B cell (primary cell): Measurements from ENCODE around the gene ILK. TPM values are rescaled to one million over a fixed set of nuclear protein-coding genes. Genes with fewer than 3 reads are reported as not detected.

Source experiments
- ATAC-seq: fragments of 200-7000 bp; cut with Tn5 transposase; one replicate; pipeline ENCODE4 v1.10.0; 2021; ENCODE audit warnings: low read depth, mild to moderate bottlenecking, moderate number of reproducible peaks, moderate library complexity
- CTCF ChIA-PET: fragments of 350-600 bp; sonication (Branson Sonifier 250); formaldehyde crosslinking; loops from one replicate; lab custom pipeline; 2021; ENCODE audit warnings: antibody characterized with exemption, inconsistent platforms; lab: Charles Lee
- POLR2A ChIA-PET: fragments of 350-600 bp; sonication (Branson Sonifier 250); formaldehyde crosslinking; loops from one replicate; lab custom pipeline; 2021; ENCODE audit warnings: antibody characterized with exemption; lab: Charles Lee
- DNase-seq: peaks from one replicate; pipeline ENCODE4 v3.0.0; 2013
- H2AFZ ChIP-seq: 2 replicates; pipeline ENCODE4 v1.6.1; 2012; ENCODE audit warnings: mild to moderate bottlenecking, low read depth, low read length; ENCODE audit not compliant: insufficient read depth, poor library complexity, severe bottlenecking
- H3K27ac ChIP-seq, 2 donors: 1 replicate in 1 of 2; 2 replicates in 1 of 2; pipeline ENCODE4 v1.5.1; 2012 to 2013; ENCODE audit warnings: low read length in 2 of 2, mild to moderate bottlenecking in 2 of 2, moderate library complexity in 1 of 2
- H3K27me3 ChIP-seq, 4 experiments: fragments of 200-600 bp in 1 of 4; sonication (generic) in 1 of 4; replicated peaks in 1 of 4; 1 replicate in 2 of 4; 2 replicates in 2 of 4; pipeline versions ENCODE4 v1.6.1 to v1.7.0; 2013 to 2016; ENCODE audit warnings: low read length in 3 of 4, mild to moderate bottlenecking in 2 of 4, mixed read lengths in 1 of 4, moderate library complexity in 1 of 4; ENCODE audit not compliant: insufficient read depth in 4 of 4, control insufficient read depth in 3 of 4; ENCODE audit errors: control extremely low read depth in 1 of 4
- H3K36me3 ChIP-seq, 2 experiments: replicated peaks in 1 of 2; 1 replicate in 1 of 2; 2 replicates in 1 of 2; pipeline versions ENCODE4 v1.6.1 to v1.7.1; 2013; ENCODE audit warnings: low read length in 1 of 2; ENCODE audit not compliant: insufficient read depth in 2 of 2, control insufficient read depth in 1 of 2; ENCODE audit errors: control extremely low read depth in 1 of 2, extremely low read depth in 1 of 2
- H3K4me1 ChIP-seq, 2 donors: fragments of 200-600 bp in 1 of 2; sonication (generic) in 1 of 2; 1 replicate in 1 of 2; 2 replicates in 1 of 2; pipeline versions ENCODE4 v1.5.1 to v1.6.1; 2013 to 2017; ENCODE audit warnings: low read length in 2 of 2; ENCODE audit not compliant: control insufficient read depth in 2 of 2, insufficient read depth in 2 of 2
- H3K4me2 ChIP-seq: replicated peaks from 2 replicates; pipeline ENCODE3; 2012; ENCODE audit warnings: mild to moderate bottlenecking, low read depth, low read length; ENCODE audit not compliant: poor library complexity, severe bottlenecking
- H3K4me3 ChIP-seq, 5 experiments: fragments of 200-600 bp in 1 of 5; sonication (generic) in 1 of 5; 1 replicate in 3 of 5; 2 replicates in 2 of 5; pipeline versions ENCODE4 v1.5.1 to v1.7.0; 2011 to 2016; ENCODE audit warnings: low read length in 4 of 5, mild to moderate bottlenecking in 4 of 5, low read depth in 2 of 5, control low read depth in 1 of 5, moderate library complexity in 1 of 5; ENCODE audit not compliant: insufficient read depth in 1 of 5; ENCODE audit errors: control extremely low read depth in 1 of 5, extremely low read depth in 1 of 5
- H3K79me2 ChIP-seq: fragments of 200-600 bp; sonication (generic); one replicate; pipeline ENCODE4 v1.6.0; 2016; ENCODE audit warnings: low read length; ENCODE audit not compliant: control insufficient read depth, insufficient read depth
- H3K9ac ChIP-seq: fragments of 200-600 bp; sonication (generic); 2 replicates; pipeline ENCODE4 v1.6.1; 2017; ENCODE audit warnings: mild to moderate bottlenecking, low read length, moderate library complexity
- H3K9me3 ChIP-seq, 3 donors: one replicate each; pipeline versions ENCODE4 v1.6.1 to v1.7.1; 2013; ENCODE audit warnings: low read length in 2 of 3; ENCODE audit not compliant: control insufficient read depth in 2 of 3, insufficient read depth in 1 of 3; ENCODE audit errors: control extremely low read depth in 1 of 3
- H4K20me1 ChIP-seq: 2 replicates; pipeline ENCODE4 v1.6.0; 2012; ENCODE audit warnings: mild to moderate bottlenecking, low read length; ENCODE audit not compliant: insufficient read depth, control insufficient read depth, poor library complexity, severe bottlenecking
- H3K27ac Mint-ChIP-seq: one replicate; pipeline ENCODE4 v1.8.0; 2021; ENCODE audit warnings: mixed read lengths
- H3K27me3 Mint-ChIP-seq: one replicate; pipeline ENCODE4 v1.8.0; 2021; ENCODE audit warnings: mixed read lengths
- H3K4me1 Mint-ChIP-seq: one replicate; pipeline ENCODE4 v1.8.0; 2021; ENCODE audit warnings: mixed read lengths
- H3K4me3 Mint-ChIP-seq: one replicate; pipeline ENCODE4 v1.8.0; 2021; ENCODE audit warnings: mixed read lengths
- H3K9me3 Mint-ChIP-seq: one replicate; pipeline ENCODE4 v1.8.0; 2022; ENCODE audit warnings: mixed read lengths; ENCODE audit not compliant: insufficient read depth
- CTCF ChIP-seq: fragments of 200-600 bp; IDR thresholded peaks from one replicate; pipeline ENCODE4 v1.8.0; 2022; ENCODE audit warnings: antibody characterized with exemption, mild to moderate bottlenecking
- EZH2 ChIP-seq: IDR thresholded peaks from 2 replicates; pipeline ENCODE4 v1.6.1; 2012; ENCODE audit warnings: borderline replicate concordance, low read depth, mild to moderate bottlenecking, moderate library complexity, low read length; ENCODE audit not compliant: insufficient read depth, poor library complexity, severe bottlenecking
- WGBS: methylation state at CpG from one replicate; pipeline ENCODE4 v1.1.5; 2013; ENCODE audit warnings: missing lambda C conversion rate; ENCODE audit not compliant: insufficient coverage; 5-methylcytosine and 5-hydroxymethylcytosine counted together
- intact Hi-C: fragments of 100-400 bp; cut with micrococcal nuclease; formaldehyde crosslinking; loops from one replicate; pipeline ENCODE4 v1.10.0; 2022
- polyA plus RNA-seq: library from polyadenylated mRNA; depleted of rRNA; stranded (reverse); fragments of >200 nt; gene quantifications from 2 replicates; pipeline ENCODE4 v1.2.3, GENCODE V29; 2012
- total RNA-seq, 2 donors: library from RNA; stranded (reverse); fragments of 120-200 nt in 1 of 2; gene quantifications; 1 replicate in 1 of 2; 2 replicates in 1 of 2; pipeline versions ENCODE4 v1.2.3 to v1.2.4, GENCODE V29; 2013 to 2022

ILK gene
- total and polyA plus RNA-seq, 2 donors (not counting 1 experiment from before 2014, with no cell fraction given), result 88.5 to 131 TPM

GRCh38 chr11:6640036-6640984 lies 36.7 kb downstream of the ILK start:
- Histone ChIP-seq H4K20me1 (no peaks in the 10 kb centered on the region), H3K4me3 (no peak overlapping the region), H3K36me3 (no peaks in the 10 kb centered on the region), H3K4me2 (no peak overlapping the region), H3K4me1 (peaks cover 11 to 20% of the 10 kb centered on the region in 2 donors), H3K9me3 (no peaks in the 10 kb centered on the region), H2AFZ (no peak overlapping the region), H3K9ac (no peak overlapping the region), H3K27ac (no peak overlapping the region), H3K79me2 (no peaks in the 10 kb centered on the region), H3K27me3 (no peaks in the 10 kb centered on the region)
- no peaks in the 10 kb centered on the region for H3K9me3 Mint-ChIP-seq
- CTCF ChIA-PET, result interaction anchor here (0.7 to 1.5 kb wide), 2 partner anchors 12 to 13 kb away, joined by 3 to 4 read pairs; no protein-coding TSS in a partner anchor
- WGBS, result 96% methylated on average over 36 of the region's 36 CpGs
- ATAC-seq, result no peak
- H3K27me3 Mint-ChIP-seq, result no peaks in the 10 kb centered on the region
- TF ChIP-seq CTCF, result no peak
- no peak for TF ChIP-seq EZH2
- intact Hi-C loops, result no loop called here
- DNase-seq, result no peak
- no peaks in the 10 kb centered on the region for H3K4me1 Mint-ChIP-seq
- H3K4me3 Mint-ChIP-seq, result no peak overlapping the region
- no peak overlapping the region for H3K27ac Mint-ChIP-seq
- POLR2A ChIA-PET, result no interaction called here
